Measurements from ENCODE around the gene WWOX. TPM values are rescaled to one million over a fixed set of nuclear protein-coding genes. Genes with fewer than 3 reads are reported as not detected.

WWOX gene
- total RNA-seq, 2 donors from 2014 or later, result 33.8 to 82.5 TPM

DNA sequence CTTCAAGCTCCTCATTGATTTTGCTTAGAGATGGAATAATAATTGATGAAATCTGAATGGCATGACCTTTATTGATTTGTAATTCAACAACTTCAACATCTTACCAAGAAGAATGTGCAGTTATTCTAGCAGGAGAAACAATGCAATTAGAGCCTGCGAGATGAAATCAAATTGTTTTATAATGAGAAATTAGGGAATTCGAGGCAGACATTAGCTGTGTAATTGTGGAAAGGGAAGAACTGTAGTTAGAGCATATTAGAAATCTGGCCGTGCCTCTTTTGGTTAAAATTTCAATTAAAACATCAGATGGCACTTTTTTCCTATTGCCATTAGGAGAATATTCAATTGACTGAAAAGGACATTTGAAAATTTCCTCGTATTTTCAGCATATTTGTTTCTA lies 325.8 kb downstream of the WWOX start:
- Histone ChIP-seq H3K4me1 (ENCODE audit: control insufficient read depth in 1 of 2, low read depth in 2 of 2) (no peaks in the 10 kb centered on the region), H3K4me3 (no peak overlapping the region), H3K36me3 (no peaks in the 10 kb centered on the region), H3K27ac (no peak overlapping the region), H3K9me3 (no peaks in the 10 kb centered on the region), H3K27me3 (replicated peaks; ENCODE audit: insufficient read depth) (no peaks in the 10 kb centered on the region)
- DNase-seq (ENCODE audit: low spot score) (no peak), ATAC-seq (ENCODE audit: insufficient number of reproducible peaks, low FRiP score, low read depth) (no peak)
- TF ChIP-seq, protein P1, sequence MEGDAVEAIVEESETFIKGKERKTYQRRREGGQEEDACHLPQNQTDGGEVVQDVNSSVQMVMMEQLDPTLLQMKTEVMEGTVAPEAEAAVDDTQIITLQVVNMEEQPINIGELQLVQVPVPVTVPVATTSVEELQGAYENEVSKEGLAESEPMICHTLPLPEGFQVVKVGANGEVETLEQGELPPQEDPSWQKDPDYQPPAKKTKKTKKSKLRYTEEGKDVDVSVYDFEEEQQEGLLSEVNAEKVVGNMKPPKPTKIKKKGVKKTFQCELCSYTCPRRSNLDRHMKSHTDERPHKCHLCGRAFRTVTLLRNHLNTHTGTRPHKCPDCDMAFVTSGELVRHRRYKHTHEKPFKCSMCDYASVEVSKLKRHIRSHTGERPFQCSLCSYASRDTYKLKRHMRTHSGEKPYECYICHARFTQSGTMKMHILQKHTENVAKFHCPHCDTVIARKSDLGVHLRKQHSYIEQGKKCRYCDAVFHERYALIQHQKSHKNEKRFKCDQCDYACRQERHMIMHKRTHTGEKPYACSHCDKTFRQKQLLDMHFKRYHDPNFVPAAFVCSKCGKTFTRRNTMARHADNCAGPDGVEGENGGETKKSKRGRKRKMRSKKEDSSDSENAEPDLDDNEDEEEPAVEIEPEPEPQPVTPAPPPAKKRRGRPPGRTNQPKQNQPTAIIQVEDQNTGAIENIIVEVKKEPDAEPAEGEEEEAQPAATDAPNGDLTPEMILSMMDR (IDR thresholded peaks at IDR 0.05), result no peak

DNA sequence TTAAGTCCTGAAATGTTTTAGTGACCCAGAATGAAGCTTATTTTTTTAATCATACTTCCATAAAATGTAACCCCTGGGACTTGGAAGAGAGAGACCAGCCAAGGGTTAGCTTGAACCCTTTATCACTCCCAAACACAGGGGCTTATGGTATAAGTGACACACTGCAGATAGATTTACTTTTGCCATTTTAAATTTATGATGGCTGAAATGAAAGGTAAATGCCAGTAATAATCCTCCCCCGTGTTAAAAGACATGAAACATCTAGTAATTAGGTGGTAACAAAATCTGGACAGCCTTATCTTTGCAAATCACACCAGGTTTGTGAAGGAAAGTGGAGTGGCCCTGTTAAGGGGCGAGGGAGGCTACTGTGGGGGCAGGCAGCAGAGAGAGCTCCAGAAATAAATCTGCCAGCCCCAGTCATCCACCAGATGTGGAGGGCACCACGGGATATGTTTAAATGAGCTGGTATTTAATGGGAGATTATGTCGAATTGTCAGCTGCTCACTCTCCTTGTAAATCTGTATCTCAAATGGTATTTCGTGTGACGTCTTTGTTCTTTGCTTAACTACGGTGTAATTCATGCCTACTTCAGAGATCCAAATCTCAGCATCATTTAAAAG lies 326.5 kb downstream of the WWOX start:
- Histone ChIP-seq H3K9me3 (no peaks in the 10 kb centered on the region), H3K27me3 (replicated peaks; ENCODE audit: insufficient read depth) (no peaks in the 10 kb centered on the region), H3K36me3 (no peaks in the 10 kb centered on the region), H3K27ac (no peak overlapping the region), H3K4me3 (no peak overlapping the region), H3K4me1 (ENCODE audit: control insufficient read depth in 1 of 2, low read depth in 2 of 2) (no peaks in the 10 kb centered on the region)
- TF ChIP-seq, protein P1 (IDR thresholded peaks at IDR 0.05), result no peak
- ATAC-seq (ENCODE audit: insufficient number of reproducible peaks, low FRiP score, low read depth) (no peak), DNase-seq (ENCODE audit: low spot score) (no peak)

DNA sequence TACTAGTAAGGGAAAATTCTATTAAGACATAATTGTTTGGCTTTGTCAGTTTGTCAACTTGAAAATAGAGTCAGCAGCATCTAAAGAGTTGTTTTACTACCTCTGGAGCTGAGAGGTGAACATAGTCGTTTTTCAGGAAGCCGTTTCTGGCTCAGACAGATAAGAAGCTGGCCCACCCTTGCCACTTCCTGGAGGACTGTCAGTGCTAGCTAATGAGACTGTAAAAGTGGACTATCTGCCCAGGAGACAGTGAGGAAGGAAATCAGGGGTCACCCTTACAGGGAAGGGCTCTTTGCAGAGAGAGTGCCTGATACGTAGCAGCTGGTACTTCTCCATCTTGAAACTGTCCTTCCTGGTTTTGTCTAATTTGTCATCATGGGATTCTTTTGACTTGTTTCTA lies 328.7 kb downstream of the WWOX start:
- H3K4me1 ChIP-seq (ENCODE audit: control insufficient read depth in 1 of 2, low read depth in 2 of 2), result no peaks in the 10 kb centered on the region
- no peak for ATAC-seq (ENCODE audit: insufficient number of reproducible peaks, low FRiP score, low read depth)
- no peaks in the 10 kb centered on the region for H3K36me3 ChIP-seq

DNA sequence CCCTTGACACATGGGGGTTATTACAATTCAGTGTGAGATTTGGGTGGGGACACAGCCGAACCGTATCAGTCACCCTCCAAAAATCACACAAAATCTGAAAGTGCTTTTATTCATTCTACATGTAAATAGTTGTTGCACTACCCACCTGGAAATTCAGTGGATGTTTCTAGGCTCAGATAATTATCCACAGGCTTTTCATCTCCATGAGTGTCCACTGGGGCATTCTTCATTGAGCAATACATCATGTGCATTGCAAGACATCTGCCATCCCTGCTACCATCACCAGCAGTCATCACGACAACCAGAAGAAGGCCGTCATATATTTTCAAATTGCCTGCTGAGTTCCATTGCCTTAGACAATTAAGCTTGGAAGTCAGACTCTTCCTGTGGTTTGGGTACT lies 330.8 kb downstream of the WWOX start:
- Histone ChIP-seq H3K4me1 (ENCODE audit: control insufficient read depth in 1 of 2, low read depth in 2 of 2) (no peaks in the 10 kb centered on the region), H3K27ac (no peak overlapping the region), H3K4me3 (no peak overlapping the region), H3K9me3 (no peaks in the 10 kb centered on the region), H3K27me3 (replicated peaks; ENCODE audit: insufficient read depth) (no peaks in the 10 kb centered on the region), H3K36me3 (no peaks in the 10 kb centered on the region)
- DNase-seq (ENCODE audit: low spot score) (no peak), ATAC-seq (ENCODE audit: insufficient number of reproducible peaks, low FRiP score, low read depth) (no peak)
- TF ChIP-seq, protein P1 (IDR thresholded peaks at IDR 0.05), result no peak

More for the DNA sequence above, 328.7 kb downstream of the WWOX start:
- H3K4me3 ChIP-seq, result no peak overlapping the region
- no peak for DNase-seq (ENCODE audit: low spot score)
- TF ChIP-seq, protein P1 (IDR thresholded peaks at IDR 0.05), result no peak
- H3K27me3 ChIP-seq (replicated peaks; ENCODE audit: insufficient read depth), result no peaks in the 10 kb centered on the region
- no peaks in the 10 kb centered on the region for H3K9me3 ChIP-seq
- no peak overlapping the region for H3K27ac ChIP-seq

DNA sequence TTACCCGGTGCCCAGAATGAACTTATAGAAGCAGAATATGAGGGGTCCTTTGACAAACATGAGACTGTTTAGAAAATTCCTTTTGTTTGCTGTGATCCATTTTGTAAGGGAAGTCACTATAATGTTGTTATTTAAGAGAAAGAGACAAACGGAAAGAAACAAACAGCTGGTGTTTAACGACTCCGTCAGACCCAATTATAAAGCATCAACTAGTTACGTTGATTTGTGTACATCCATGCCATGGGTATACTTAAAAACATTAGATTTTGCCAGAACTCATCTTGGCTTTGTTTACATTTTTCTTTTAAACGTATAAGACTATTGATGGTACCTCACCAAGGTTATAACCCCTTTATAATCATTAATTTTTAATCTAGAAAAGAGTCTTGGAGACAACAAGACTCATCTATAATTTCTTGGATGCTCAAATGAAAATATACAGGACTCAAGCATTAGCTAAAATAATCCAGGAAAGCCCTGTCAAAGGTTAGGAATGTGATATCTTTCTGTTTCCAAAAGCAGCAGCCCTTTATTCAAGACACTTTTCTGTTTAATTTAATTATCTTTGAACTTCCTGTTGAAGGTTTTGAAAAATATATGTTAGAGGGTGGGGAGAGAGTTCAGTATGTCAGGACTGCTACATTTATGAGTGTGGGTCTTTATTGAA lies 331.7 kb downstream of the WWOX start:
- TF ChIP-seq, protein P1 (IDR thresholded peaks at IDR 0.05), result no peak
- Histone ChIP-seq H3K27me3 (replicated peaks; ENCODE audit: insufficient read depth) (no peaks in the 10 kb centered on the region), H3K4me1 (ENCODE audit: control insufficient read depth in 1 of 2, low read depth in 2 of 2) (no peaks in the 10 kb centered on the region), H3K9me3 (no peaks in the 10 kb centered on the region), H3K27ac (no peak overlapping the region), H3K4me3 (no peak overlapping the region), H3K36me3 (no peaks in the 10 kb centered on the region)
- ATAC-seq (ENCODE audit: insufficient number of reproducible peaks, low FRiP score, low read depth), result no peak
- DNase-seq (ENCODE audit: low spot score), result no peak
